Activated CD8-positive, alpha-beta memory T cell treated with anti-CD3 and anti-CD28 coated beads, Interleukin-2, amount 10 ng/mL, durations not matched to agents 7 days and 5 days (primary cell): ENCODE data around the gene CHST11. TPM values are rescaled to one million over a fixed set of nuclear protein-coding genes. Genes with fewer than 3 reads are reported as not detected.

ENCODE experiments used
- ATAC-seq: fragments of 150-1000 bp; cut with Tn5 transposase; one replicate; pipeline ENCODE4 v1.10.0; 2021; ENCODE audit warnings: moderate library complexity
- CTCF ChIA-PET: fragments of 350-600 bp; sonication (Branson Sonifier 250); formaldehyde crosslinking; loops from one replicate; lab custom pipeline; 2021; ENCODE audit warnings: antibody characterized with exemption; lab: Charles Lee
- DNase-seq: peaks from one replicate; pipeline ENCODE4 v3.0.0-alpha.2; 2020
- H3K27ac Mint-ChIP-seq: one replicate; pipeline ENCODE4 v1.8.0; 2021; ENCODE audit warnings: mild to moderate bottlenecking, mixed read lengths
- H3K27me3 Mint-ChIP-seq: one replicate; pipeline ENCODE4 v1.8.0; 2021; ENCODE audit warnings: mixed read lengths
- H3K36me3 Mint-ChIP-seq: one replicate; pipeline ENCODE4 v1.8.0; 2021; ENCODE audit warnings: mild to moderate bottlenecking, mixed read lengths
- H3K4me1 Mint-ChIP-seq: one replicate; pipeline ENCODE4 v1.8.0; 2021; ENCODE audit warnings: mixed read lengths
- H3K4me3 Mint-ChIP-seq: one replicate; pipeline ENCODE4 v1.8.0; 2021; ENCODE audit warnings: mild to moderate bottlenecking, moderate library complexity, mixed read lengths
- H3K9me3 Mint-ChIP-seq: one replicate; pipeline ENCODE4 v1.8.0; 2022; ENCODE audit warnings: low read depth, mixed read lengths
- total RNA-seq, 2 experiments: library from RNA; stranded (reverse); gene quantifications; one replicate each; pipeline ENCODE4 v1.2.3, GENCODE V29; 2021

Gene CHST11
- total RNA-seq, 2 experiments from 2014 or later, result 123 to 141 TPM

DNA sequence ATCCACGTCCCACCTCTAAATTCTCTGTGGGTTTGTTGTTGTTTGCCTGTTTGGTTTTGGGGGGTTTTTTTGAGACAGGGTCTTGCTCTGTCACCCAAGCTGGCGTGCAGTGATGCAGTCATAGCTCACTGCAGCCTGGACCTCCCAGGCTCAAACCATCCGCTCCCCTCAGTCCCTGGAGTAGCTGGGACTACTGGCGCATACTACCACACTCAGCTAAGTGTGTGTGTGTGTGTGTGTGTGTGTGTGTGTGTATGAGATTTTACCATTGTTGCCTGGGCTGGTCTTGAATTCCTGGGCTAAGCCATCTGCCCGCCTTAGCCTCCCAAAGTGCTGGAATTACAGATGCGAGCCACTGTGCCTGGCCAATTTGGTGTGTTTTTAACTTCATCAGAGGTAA is 265.2 kb downstream of the CHST11 start:
- no peak overlapping the region for H3K4me3 Mint-ChIP-seq
- peak overlapping the region; percentile 92 for H3K27ac Mint-ChIP-seq
- DNase-seq (no peak), ATAC-seq (no peak)
- H3K9me3 Mint-ChIP-seq, result no peaks in the 10 kb centered on the region
- H3K4me1 Mint-ChIP-seq, result peaks cover 42% of the 10 kb centered on the region
- H3K36me3 Mint-ChIP-seq, result peaks cover 20% of the 10 kb centered on the region
- H3K27me3 Mint-ChIP-seq, result no peaks in the 10 kb centered on the region
- CTCF ChIA-PET, result no interaction called here

DNA sequence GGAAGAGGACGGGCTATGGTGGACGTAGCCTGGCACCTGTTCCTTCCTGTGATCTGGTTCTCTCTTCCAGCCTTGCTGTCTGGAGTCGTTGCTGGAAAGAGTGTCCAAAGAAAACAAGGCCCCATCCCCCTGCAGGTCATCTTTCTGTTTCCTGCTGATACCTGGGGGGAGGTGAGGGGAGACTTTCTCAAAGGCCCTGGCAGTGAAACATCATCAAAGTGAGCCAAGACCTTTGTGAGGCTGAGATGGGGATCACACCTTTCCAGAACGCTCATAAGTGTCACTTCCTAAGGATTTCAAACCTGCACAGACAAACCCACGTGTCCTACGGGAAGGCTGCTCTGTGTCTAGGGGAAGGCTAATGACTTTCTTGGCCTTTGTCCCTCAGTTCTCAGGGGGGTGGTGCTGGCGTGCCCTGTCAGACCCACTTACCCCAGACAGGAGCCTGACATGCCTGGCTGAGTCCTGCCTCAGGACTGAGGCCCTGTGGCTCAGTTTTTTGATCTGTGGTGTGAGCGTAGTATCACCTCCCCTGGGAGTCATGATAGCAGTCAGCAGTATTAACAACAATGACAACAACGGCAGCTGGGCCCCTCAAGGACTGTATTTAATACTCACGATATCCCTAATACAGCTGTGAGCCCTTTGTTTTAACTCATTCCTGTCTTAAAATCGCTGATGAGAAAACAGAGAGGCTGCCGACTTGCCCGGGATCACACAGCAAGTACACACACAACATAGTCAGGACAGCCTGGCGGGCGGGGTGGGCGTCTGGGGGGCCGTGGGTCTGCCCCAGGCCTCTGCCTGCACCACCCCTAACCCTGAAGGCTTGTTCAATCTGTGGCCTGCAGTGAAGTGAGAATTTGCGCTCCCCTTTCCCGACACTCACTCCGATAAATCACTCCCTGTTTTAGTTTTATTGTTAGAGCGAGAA is 266.1 kb downstream of the CHST11 start:
- CTCF ChIA-PET, result no interaction called here
- Mint-ChIP-seq H3K9me3 (no peaks in the 10 kb centered on the region), H3K36me3 (peaks cover 20% of the 10 kb centered on the region), H3K4me3 (no peak overlapping the region), H3K4me1 (peaks cover 47% of the 10 kb centered on the region), H3K27ac (peak overlapping the region; percentile 10), H3K27me3 (no peaks in the 10 kb centered on the region)
- DNase-seq (no peak), ATAC-seq (no peak)

DNA sequence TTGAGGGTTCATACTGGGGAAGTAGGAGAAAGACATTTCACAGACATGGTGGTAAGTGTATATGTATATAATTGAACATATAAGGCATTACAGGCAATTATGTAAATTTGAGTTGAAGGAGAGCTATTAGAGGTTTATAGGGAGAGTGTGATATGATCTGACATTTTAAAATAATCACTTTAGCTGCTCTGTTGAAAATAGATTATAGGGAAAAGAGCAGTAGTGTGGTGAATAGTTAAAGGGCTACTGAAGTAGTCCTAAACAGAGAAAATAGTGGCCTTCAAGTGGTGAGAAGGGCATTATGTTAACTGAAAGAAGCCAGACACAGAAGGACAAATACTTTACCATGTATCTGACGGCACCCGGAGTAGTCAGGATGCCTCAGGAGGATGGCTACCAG is 267.1 kb downstream of the CHST11 start:
- no peak for DNase-seq
- no peak for ATAC-seq
- CTCF ChIA-PET, result no interaction called here
- Mint-ChIP-seq H3K36me3 (peaks cover 20% of the 10 kb centered on the region), H3K4me3 (no peak overlapping the region), H3K27ac (no peak overlapping the region), H3K9me3 (no peaks in the 10 kb centered on the region), H3K4me1 (peaks cover 52% of the 10 kb centered on the region), H3K27me3 (no peaks in the 10 kb centered on the region)

DNA sequence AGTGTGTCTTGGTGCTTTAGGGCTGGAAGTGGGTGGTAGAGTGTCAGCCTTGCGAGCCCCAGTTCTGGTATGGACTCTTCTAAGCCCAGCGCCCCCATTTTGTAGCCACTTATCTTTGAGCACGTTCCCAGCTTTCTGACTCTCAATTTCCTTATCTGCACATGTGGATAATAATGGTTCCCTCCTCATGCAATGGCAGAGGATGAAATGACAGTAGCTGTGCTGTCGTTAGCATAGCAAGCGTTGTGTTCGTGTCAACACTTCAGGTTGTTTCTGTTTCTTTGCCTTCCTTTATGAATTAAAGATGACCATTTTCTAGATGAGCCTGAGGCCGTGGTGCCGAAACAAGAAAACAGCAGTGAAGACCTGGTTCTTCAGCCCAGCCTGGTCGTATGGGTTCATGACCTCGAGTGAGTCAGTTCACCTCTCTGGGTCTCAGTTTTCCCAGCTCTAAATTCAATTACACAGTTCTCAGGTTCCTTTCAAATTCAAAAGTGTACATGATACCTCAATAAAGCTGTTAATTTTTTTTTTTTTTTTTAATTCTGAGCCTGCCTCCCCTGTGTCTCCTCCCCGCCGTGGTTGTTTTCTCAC is 268.3 kb downstream of the CHST11 start:
- CTCF ChIA-PET, result no interaction called here
- H3K4me3 Mint-ChIP-seq, result no peak overlapping the region

DNA sequence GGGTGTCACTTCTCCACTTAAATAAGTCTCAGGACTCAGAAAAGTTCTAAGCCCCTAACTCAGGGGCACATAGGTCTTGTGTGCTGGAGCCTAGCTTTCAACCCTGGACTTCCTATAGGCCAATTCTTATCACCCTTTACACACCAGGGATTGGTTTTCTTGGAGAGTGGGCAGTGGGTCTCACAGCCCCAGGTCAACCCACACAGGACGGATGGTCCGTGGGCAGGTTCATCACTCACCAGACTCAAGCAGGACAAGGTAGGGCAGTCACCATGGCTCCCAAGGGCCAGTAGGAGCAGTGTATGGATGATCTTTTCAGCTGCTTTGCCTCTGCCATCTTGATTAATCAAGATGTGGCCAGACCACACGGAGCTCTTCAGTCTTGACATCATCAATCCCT is 268.9 kb downstream of the CHST11 start:
- CTCF ChIA-PET, result no interaction called here
- peaks cover 44% of the 10 kb centered on the region for H3K4me1 Mint-ChIP-seq

More for the DNA sequence above, 268.3 kb downstream of the CHST11 start:
- DNase-seq, result no peak
- H3K36me3 Mint-ChIP-seq, result peaks cover 20% of the 10 kb centered on the region
- H3K27ac Mint-ChIP-seq, result no peak overlapping the region
- no peak for ATAC-seq
- H3K9me3 Mint-ChIP-seq, result no peaks in the 10 kb centered on the region
- no peaks in the 10 kb centered on the region for H3K27me3 Mint-ChIP-seq
- peaks cover 49% of the 10 kb centered on the region for H3K4me1 Mint-ChIP-seq

DNA sequence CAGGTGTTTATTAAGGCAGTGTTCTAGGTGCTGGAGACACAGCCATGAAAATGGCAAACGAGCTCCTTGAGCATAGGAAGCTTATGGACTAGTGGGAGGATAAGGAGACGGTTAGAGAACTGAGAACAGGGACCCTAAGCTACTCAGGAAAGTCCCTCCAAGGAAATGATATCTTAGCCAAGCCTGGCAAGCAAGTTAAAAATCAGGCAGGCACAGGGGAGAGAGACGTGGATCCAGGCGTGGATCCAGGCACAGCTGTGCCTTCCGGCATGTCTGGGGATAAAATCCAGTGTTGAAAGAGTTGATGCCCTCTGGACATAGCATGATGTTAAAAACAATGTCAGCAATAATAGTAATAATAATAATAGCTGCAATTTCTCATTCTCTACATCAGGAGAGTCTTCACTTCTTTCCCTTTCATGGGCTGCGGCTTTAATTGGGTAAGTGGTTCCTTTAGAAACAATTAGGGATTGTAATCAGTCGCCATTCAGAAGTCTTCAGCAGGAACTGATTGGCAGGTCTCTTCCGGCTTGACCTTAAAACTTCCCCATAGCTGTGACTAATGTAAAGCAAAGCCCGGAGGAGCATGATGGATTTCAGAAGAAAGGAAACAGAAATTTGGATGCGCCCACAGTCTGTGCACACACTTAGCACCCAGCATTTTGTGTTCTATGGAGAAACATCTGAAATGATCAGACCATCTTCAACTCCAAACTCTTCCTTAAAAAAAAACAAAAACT is 271.1 kb downstream of the CHST11 start:
- ATAC-seq (no peak), DNase-seq (no peak)
- Mint-ChIP-seq H3K4me1 (peaks cover 26% of the 10 kb centered on the region), H3K4me3 (no peak overlapping the region), H3K27ac (no peak overlapping the region), H3K9me3 (no peaks in the 10 kb centered on the region), H3K36me3 (peaks cover 10% of the 10 kb centered on the region), H3K27me3 (no peaks in the 10 kb centered on the region)
- CTCF ChIA-PET, result interaction anchor here (1.5 kb wide), 1 partner anchor 346 kb away, joined by 3 read pairs; no protein-coding TSS in a partner anchor

More for the DNA sequence above, 268.9 kb downstream of the CHST11 start:
- H3K27me3 Mint-ChIP-seq, result no peaks in the 10 kb centered on the region
- H3K27ac Mint-ChIP-seq, result no peak overlapping the region
- ATAC-seq (no peak), DNase-seq (no peak)
- H3K36me3 Mint-ChIP-seq, result peaks cover 19% of the 10 kb centered on the region
- no peak overlapping the region for H3K4me3 Mint-ChIP-seq
- no peaks in the 10 kb centered on the region for H3K9me3 Mint-ChIP-seq

DNA sequence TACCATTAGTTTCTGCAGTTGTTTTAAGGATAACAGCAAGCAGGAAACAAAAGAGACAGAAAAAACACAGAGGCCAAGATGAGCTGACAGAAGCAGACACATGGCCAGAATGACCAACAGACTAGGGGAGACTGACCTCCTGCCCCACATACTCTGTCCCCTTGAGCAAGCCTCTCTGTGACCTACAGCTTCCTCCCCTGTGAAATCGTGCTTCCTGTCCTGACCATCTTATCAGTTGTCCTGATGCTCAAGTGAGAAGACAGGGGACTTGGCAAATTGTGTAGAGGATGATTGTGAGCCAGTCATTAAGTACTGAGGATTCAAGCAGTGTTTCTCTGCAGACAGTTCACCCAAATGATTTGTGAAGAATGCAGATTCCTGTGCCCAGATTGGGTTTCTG is 272.3 kb downstream of the CHST11 start:
- H3K9me3 Mint-ChIP-seq, result no peaks in the 10 kb centered on the region
- CTCF ChIA-PET, result no interaction called here
- no peak overlapping the region for H3K4me3 Mint-ChIP-seq
- H3K4me1 Mint-ChIP-seq, result peaks cover 32% of the 10 kb centered on the region
- no peaks in the 10 kb centered on the region for H3K27me3 Mint-ChIP-seq
- no peak overlapping the region for H3K27ac Mint-ChIP-seq
- no peak for ATAC-seq
- DNase-seq, result no peak
- H3K36me3 Mint-ChIP-seq, result peaks cover 8% of the 10 kb centered on the region

DNA sequence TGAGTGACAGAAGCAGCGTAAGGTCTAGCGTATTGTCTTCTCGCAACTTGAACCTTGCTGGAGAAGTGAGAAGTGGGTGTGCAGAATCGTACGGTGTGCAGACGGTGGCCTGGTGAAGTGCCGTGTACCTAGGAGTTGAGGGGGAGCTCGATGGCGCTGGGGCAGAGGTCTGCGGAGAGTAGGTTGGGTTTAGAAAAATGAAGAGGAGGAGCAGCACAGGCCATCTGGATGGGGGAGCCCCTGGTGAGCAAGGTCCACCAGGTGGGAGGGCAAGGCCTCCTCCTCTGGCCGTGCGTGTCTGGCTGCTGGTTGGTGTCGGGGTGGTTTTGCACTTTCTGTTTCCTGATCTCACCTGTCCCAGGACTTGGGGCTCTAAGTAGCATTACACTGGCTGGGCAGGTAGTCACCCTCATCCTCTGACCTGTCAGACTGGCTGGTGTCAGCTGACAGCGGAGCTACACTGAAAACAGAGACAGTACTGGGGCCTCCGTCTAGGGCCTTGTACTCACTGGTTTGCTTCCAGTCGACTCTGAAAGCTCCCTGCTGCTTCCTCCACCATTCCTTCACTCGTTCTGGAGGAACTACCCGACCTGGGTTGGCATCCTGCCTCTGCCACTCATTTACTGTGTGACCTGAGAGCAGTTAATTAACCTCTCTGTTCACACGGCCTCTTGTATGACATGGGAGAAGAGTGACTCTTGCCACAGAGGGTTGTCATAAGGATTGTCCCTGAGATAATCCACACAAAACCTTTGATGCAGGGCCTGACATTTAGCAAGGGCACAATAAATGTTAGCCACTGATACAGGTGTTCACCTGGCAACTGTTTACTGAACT is 273.1 kb downstream of the CHST11 start:
- CTCF ChIA-PET, result no interaction called here
- Mint-ChIP-seq H3K4me3 (no peak overlapping the region), H3K36me3 (peaks cover 8% of the 10 kb centered on the region), H3K9me3 (no peaks in the 10 kb centered on the region), H3K27ac (no peak overlapping the region), H3K4me1 (peaks cover 37% of the 10 kb centered on the region), H3K27me3 (no peaks in the 10 kb centered on the region)
- ATAC-seq, result no peak
- DNase-seq, result no peak

DNA sequence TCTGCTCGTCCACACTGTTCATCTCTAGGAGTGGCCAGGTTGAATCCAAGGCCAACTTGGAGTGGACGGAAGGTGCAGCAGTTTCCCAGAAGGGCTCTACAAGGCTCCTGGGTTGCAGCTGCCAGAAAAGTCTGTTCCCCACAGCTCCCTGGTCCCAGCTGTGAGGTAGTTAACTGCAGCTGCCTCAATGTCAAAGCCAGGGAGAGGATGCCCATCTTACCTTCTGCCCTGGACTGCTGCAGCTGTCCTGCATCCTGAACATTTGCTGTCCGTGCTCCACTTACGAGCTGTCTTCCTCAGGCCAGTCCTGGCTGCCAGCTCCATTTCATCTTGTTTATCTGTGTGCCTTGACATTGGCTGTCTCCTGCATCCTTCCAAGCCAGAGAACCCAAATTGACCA is 274.0 kb downstream of the CHST11 start:
- H3K9me3 Mint-ChIP-seq, result no peaks in the 10 kb centered on the region
- peaks cover 43% of the 10 kb centered on the region for H3K4me1 Mint-ChIP-seq
- CTCF ChIA-PET, result no interaction called here
- no peaks in the 10 kb centered on the region for H3K27me3 Mint-ChIP-seq
- no peak for DNase-seq
- H3K36me3 Mint-ChIP-seq, result peaks cover 2% of the 10 kb centered on the region
- H3K27ac Mint-ChIP-seq, result no peak overlapping the region
- ATAC-seq, result no peak
- H3K4me3 Mint-ChIP-seq, result no peak overlapping the region

DNA sequence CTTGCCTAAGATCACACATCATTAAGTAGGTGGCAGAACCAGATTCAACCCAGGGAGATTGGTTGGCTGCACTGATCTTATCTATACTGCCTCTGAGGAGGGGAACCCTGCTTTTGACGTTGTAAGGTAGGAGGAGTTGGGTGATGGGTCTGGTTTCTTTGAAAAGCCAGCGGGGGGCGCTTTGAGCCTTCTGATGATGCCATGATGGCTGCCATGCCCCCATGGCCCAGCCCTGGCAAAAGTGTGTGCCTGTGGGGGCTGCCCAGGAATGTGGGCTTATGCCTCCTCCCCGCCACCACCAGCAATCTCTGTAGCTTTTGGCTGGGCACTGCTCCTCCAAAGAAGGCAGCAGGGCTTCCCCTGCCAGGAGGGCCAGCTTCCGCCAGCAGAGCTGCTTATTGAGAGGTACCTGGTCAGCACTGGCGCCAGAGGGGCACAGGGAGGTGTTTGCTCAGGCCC is 277.0 kb downstream of the CHST11 start:
- CTCF ChIA-PET, result interaction anchor here (2.8 kb wide), 1 partner anchor 352 kb away, joined by 9 read pairs; no protein-coding TSS in a partner anchor
- ATAC-seq (peak; percentile 44), DNase-seq (peak; percentile 51)
- no peak overlapping the region for H3K27ac Mint-ChIP-seq
- H3K4me1 Mint-ChIP-seq, result peaks cover 59% of the 10 kb centered on the region
- H3K27me3 Mint-ChIP-seq, result no peaks in the 10 kb centered on the region
- H3K36me3 Mint-ChIP-seq, result no peaks in the 10 kb centered on the region
- H3K9me3 Mint-ChIP-seq, result no peaks in the 10 kb centered on the region
- no peak overlapping the region for H3K4me3 Mint-ChIP-seq

DNA sequence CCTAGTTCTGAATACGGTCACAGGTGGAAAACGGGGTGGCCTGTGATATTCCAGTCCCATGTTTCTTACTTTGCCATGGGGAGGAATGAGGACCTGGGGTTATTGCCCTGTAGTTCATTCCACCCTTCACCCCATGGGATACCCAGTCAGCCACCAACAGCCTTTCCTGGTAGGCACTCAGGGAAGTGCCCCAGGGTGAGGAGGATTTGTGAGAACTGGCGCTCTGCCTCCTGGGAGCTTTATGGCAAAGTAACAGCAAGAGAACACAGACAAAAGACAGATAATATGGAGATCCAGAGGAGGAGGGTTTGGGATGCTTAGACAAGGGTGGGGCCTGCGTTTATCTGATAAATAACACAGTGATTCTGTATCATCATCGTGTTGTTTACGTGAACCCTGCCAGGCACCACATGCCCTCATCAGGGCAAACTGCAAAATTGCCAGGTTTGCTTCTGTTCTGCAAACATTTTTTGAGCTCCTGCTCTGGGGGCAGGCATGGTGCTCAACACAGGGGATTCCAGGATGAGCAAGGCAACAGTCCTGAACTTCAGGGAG is 277.9 kb downstream of the CHST11 start:
- CTCF ChIA-PET, result interaction anchor here (2.8 kb wide), 1 partner anchor 353 kb away, joined by 9 read pairs; no protein-coding TSS in a partner anchor
- DNase-seq (no peak), ATAC-seq (no peak)
- Mint-ChIP-seq H3K4me1 (peaks cover 63% of the 10 kb centered on the region), H3K4me3 (no peak overlapping the region), H3K27ac (peak overlapping the region; percentile 38), H3K9me3 (no peaks in the 10 kb centered on the region), H3K27me3 (no peaks in the 10 kb centered on the region), H3K36me3 (no peaks in the 10 kb centered on the region)

DNA sequence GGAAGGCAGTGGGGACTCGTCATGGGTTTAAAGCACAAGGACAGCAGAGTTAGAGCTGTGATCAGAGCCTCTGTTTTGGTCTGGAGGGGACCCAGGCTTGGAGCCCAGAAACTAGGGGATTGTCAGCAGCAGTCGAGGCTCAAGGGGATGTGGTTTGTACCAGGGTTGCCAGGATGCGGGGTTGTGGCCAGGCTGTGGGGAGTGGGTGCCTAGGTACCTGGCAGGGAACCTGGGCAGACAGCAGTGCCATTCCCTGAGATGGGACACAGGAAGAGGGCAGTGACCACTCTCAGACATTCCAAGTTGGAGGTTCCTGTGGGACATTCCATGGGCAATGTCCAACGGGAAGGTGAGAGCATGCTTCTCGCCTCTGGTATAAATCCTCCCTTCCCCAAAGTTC is 279.1 kb downstream of the CHST11 start:
- H3K27me3 Mint-ChIP-seq, result no peaks in the 10 kb centered on the region
- DNase-seq (peak; percentile 60), ATAC-seq (no peak)
- CTCF ChIA-PET, result interaction anchor here (2.8 kb wide), 1 partner anchor 354 kb away, joined by 9 read pairs; no protein-coding TSS in a partner anchor
- peak overlapping the region; percentile 63 for H3K27ac Mint-ChIP-seq
- no peaks in the 10 kb centered on the region for H3K9me3 Mint-ChIP-seq
- H3K4me1 Mint-ChIP-seq, result peaks cover 75% of the 10 kb centered on the region
- H3K4me3 Mint-ChIP-seq, result no peak overlapping the region
- no peaks in the 10 kb centered on the region for H3K36me3 Mint-ChIP-seq
